H54 (cell line): ENCODE data around the gene TSR2.

Source experiments
- DNase-seq: peaks from one replicate; pipeline ENCODE4 v3.0.0; 2011; ENCODE audit warnings: low spot score, mixed read lengths; ENCODE audit not compliant: insufficient read length
- FAIRE-seq: peaks from 3 replicates; lab custom pipeline; 2011; peaks lifted over from hg19 to GRCh38; lab: Jason Lieb, UNC
- POLR2A ChIP-seq: IDR thresholded peaks from 2 replicates; pipeline ENCODE4 v1.6.1; 2011; ENCODE audit warnings: low read depth, mild to moderate bottlenecking, low read length

The TSR2 gene

GRCh38 chrX:54439960-54440871 is at the start of gene TSR2:
Gene TSR2, plus strand, starts transcription at chrX:54440404. Its CDS starts 18 bp downstream, at chrX:54440422.
- TF ChIP-seq POLR2A, result peak; percentile 27; the same call in 1 of the 2 replicates
- FAIRE-seq (no peak), DNase-seq (peak; percentile 30)

- DNase-seq (no peak), FAIRE-seq (no peak)
- TF ChIP-seq POLR2A, result no peak
These were observed 43.1 kb upstream of the TSR2 start for GRCh38 chrX:54397113-54397512.

- DNase-seq (no peak), FAIRE-seq (no peak)
- no peak for TF ChIP-seq POLR2A
These were observed 32.9 kb upstream of the TSR2 start for GRCh38 chrX:54407266-54407665.

- no peak for FAIRE-seq
- TF ChIP-seq POLR2A, result no peak
- DNase-seq, result no peak
These were observed 28.5 kb upstream of the TSR2 start for GRCh38 chrX:54411732-54412131.

- no peak for TF ChIP-seq POLR2A
- no peak for DNase-seq
- no peak for FAIRE-seq
These were observed 26.5 kb upstream of the TSR2 start for GRCh38 chrX:54413753-54414152.

- FAIRE-seq (no peak), DNase-seq (no peak)
- TF ChIP-seq POLR2A, result no peak
These were observed 24.5 kb upstream of the TSR2 start for GRCh38 chrX:54415534-54416350.

- DNase-seq (no peak), FAIRE-seq (no peak)
- TF ChIP-seq POLR2A, result no peak
These were observed 23.2 kb upstream of the TSR2 start for GRCh38 chrX:54416965-54417364.

- FAIRE-seq, result no peak
- TF ChIP-seq POLR2A, result no peak
- DNase-seq, result no peak
These were observed 20.5 kb upstream of the TSR2 start for GRCh38 chrX:54419559-54420302.

GRCh38 chrX:54422168-54422567 is 18.0 kb upstream of the TSR2 start:
- no peak for FAIRE-seq
- TF ChIP-seq POLR2A, result no peak
- no peak for DNase-seq

DNA sequence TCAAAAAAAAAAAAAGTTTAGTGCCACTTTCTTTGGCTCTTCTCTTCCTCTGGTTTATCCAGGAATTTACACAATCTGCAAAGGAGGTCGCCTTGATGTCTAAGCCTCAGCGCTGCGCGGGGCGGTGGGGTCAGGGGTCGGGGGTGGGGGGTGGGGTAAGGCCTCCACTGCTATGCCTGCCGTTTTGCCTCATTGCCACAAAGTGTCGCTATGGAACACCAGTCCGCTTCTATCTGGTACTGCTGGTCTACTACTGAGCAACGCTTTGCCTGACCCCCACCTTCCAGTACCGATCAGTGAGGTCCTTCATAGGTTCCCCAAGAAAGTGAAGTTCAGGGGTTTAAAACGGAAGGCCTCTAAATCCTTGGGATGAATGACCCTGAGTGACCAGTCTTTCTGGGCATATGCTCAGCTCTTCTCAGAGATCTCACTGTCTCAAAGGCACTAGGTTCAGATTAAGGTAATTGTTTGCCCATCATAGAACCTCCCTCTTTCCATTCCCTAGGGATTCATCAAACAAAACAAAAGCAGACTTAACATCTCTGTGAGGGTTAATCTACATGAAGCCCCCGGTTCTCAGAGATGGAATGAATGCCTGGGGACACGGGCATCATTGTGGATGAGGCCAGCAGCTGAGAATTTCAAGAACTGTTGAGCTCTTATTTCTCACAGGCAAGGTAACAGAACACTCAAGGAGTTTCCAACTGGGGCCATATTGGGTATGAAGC is 16.9 kb upstream of the TSR2 start:
- no peak for TF ChIP-seq POLR2A

GRCh38 chrX:54427837-54428424 is 12.3 kb upstream of the TSR2 start:
- FAIRE-seq (no peak), DNase-seq (no peak)
- no peak for TF ChIP-seq POLR2A

More for the DNA sequence above, 16.9 kb upstream of the TSR2 start:
- DNase-seq (no peak), FAIRE-seq (no peak)

DNA sequence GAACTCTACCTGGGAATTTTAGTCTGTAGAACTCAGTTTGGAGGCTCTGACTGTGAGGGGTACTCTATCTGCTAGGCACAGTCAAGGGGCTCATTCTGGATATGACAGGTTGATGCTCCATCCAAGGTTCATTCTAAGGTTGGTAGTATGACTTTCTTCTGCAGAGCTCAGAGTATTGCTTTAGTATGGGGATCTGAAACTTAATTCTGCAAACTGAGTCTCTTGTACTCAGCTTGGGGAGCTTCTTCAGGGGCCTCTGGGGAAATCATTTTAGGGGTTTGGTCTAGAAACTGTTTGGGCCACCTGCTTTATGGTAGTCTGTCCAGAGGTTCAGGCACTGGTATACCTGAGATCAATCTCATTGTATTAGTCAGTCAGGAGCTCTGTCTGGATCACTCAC is 9.7 kb upstream of the TSR2 start:
- FAIRE-seq (no peak), DNase-seq (no peak)
- no peak for TF ChIP-seq POLR2A
